Ascending aorta (tissue), 2 donors: Measurements from ENCODE around the gene ANKRD23. TPM values are rescaled to one million over a fixed set of nuclear protein-coding genes. Genes with fewer than 3 reads are reported as not detected.
A peak's percentile ranks its signal among the peaks of the same experiment; 100 is the strongest.
"Not testable (repeated sequence)": the region's sequence is repeated elsewhere in the genome, so short reads cannot be mapped to it uniquely, and the experiment has no call there.

Experiments
- DNase-seq, 2 donors: peaks; one replicate each; pipeline ENCODE4 v3.0.0-alpha.2; 2019; ENCODE audit warnings: low spot score in 2 of 2
- H3K27ac ChIP-seq, 2 donors: fragments of 200-600 bp; sonication (generic); one replicate each; pipeline ENCODE4 v1.5.1; 2016 to 2017; ENCODE audit warnings: mild to moderate bottlenecking in 1 of 2
- H3K27me3 ChIP-seq: fragments of 200-600 bp; sonication (generic); one replicate; pipeline ENCODE4 v1.5.1; 2017
- H3K36me3 ChIP-seq, 2 donors: fragments of 200-600 bp; sonication (generic); one replicate each; pipeline ENCODE4 v1.5.1; 2016
- H3K4me1 ChIP-seq, 2 donors: fragments of 200-600 bp; sonication (generic); one replicate each; pipeline ENCODE4 v1.5.1; 2016 to 2017; ENCODE audit warnings: mild to moderate bottlenecking in 1 of 2
- H3K4me3 ChIP-seq, 2 donors: fragments of 200-600 bp; sonication (generic); one replicate each; pipeline ENCODE4 v1.5.1; 2016 to 2017; ENCODE audit warnings: mild to moderate bottlenecking in 1 of 2
- H3K9me3 ChIP-seq, 2 donors: fragments of 200-600 bp; sonication (generic); one replicate each; pipeline ENCODE4 v1.5.1; 2016
- intact Hi-C: fragments of 100-400 bp; cut with DNase I; formaldehyde crosslinking; loops from one replicate; pipeline ENCODE4 v1.15.1; 2023
- total RNA-seq: library from RNA; depleted of rRNA; stranded (reverse); fragments of >200 nt; gene quantifications from one replicate; pipeline ENCODE4 v1.1.0, GENCODE V29; 2016
- TF ChIP-seq, protein P1 (sequence below), 3 experiments: fragments of 200-600 bp in 2 of 3; fragments of 450-650 bp in 1 of 3; sonication (generic) in 2 of 3; IDR thresholded peaks; one replicate each; pipeline ENCODE4 v1.5.1; 2016 to 2019; ENCODE audit warnings: antibody characterized with exemption in 3 of 3, mild to moderate bottlenecking in 1 of 3, moderate library complexity in 1 of 3

The ANKRD23 gene
- total RNA-seq, 1 donor from 2014 or later = 4.0 TPM

DNA sequence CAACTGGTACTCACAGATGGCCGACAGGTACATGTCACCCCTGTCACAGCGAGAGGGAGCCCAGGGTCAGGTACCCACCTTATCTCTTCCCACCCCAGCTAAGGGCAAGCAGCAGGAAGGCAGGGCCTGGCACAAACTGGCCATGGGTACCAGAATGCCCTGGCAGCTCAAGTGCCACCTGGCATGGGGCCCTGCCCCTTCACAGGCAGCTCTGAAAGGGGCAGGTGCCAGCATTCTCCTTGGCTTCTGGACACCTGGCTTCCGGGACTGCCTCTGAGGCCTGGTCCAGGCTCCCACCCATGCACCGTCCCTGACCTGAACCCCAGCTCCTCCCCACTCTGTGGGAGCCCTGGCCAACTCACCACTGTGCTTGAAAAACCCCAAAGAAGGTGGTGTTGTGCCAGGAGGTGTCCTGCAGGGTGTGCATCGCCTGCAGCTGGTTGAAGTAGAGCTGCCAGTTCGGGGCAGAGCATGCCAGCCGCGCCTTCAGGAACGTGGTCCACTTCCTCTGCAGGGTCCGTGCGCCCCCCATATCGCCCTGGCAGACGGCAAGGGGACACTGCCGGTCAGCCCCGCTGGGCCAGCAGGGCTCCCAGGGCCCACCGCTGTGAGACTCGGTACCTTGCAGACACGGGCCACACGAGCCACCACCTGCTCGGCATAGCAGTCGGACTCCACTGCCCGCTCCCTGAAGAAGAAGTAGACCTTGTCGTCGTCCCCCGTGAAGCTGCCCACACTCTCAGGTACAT, 20.7 kb upstream of the ANKRD23 start:
- Histone ChIP-seq H3K4me1 (peaks cover 16 to 25% of the 10 kb centered on the region in 2 donors), H3K36me3 (peaks cover 71 to 72% of the 10 kb centered on the region in 2 donors), H3K27me3 (no peaks in the 10 kb centered on the region), H3K4me3 (no peak overlapping the region), H3K27ac (no peak overlapping the region), H3K9me3 (no peaks in the 10 kb centered on the region)
- TF ChIP-seq, protein P1, sequence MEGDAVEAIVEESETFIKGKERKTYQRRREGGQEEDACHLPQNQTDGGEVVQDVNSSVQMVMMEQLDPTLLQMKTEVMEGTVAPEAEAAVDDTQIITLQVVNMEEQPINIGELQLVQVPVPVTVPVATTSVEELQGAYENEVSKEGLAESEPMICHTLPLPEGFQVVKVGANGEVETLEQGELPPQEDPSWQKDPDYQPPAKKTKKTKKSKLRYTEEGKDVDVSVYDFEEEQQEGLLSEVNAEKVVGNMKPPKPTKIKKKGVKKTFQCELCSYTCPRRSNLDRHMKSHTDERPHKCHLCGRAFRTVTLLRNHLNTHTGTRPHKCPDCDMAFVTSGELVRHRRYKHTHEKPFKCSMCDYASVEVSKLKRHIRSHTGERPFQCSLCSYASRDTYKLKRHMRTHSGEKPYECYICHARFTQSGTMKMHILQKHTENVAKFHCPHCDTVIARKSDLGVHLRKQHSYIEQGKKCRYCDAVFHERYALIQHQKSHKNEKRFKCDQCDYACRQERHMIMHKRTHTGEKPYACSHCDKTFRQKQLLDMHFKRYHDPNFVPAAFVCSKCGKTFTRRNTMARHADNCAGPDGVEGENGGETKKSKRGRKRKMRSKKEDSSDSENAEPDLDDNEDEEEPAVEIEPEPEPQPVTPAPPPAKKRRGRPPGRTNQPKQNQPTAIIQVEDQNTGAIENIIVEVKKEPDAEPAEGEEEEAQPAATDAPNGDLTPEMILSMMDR (IDR thresholded peaks at IDR 0.05) = no peak
- no peak for DNase-seq
- intact Hi-C loops = loop anchor here (5.0 to 10.0 kb wide), 2 partner anchors 230 to 248 kb away; partner anchors contain the start of genes ANKRD36 and FAHD2B

DNA sequence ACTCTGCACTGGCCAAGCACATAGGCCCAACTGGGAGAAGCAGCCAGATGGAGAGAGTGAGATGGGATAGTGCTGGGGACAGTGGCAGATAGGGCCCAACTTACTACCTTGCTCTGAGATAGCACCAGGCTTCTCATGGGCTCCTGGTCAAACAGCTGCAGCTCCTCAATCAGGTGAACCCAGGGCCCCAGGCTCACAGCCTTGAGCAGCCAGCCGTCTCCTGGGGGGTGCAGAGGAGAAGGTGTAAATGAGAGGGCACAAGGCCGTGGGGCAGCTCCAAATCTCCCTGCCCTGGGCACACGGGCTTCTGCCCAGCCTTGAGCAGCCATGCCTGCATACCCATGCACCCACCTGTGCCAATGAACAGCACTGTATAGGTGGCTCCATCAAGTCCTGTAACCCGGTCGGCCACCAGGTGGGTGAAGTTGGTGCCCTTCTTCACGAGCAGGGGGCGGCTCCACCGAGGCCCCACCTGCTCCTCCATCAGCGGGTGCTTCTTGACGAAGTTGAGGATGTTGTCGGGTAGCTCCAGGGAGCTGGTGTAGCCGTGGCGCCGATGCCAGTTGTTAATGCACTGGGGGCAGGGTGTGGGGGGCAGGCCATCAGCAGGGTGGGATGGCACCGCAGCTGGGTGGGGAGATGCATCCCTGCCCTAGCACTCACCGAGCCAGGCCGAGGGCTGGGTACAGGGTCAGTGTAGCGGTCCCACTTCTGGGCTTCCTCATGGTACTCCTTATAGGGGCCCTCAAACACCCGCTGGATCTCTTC, 19.9 kb upstream of the ANKRD23 start:
- Histone ChIP-seq H3K9me3 (no peaks in the 10 kb centered on the region), H3K36me3 (peaks cover 71 to 72% of the 10 kb centered on the region in 2 donors), H3K4me1 (peaks cover 16 to 33% of the 10 kb centered on the region in 2 donors), H3K4me3 (no peak overlapping the region), H3K27ac (no peak overlapping the region), H3K27me3 (no peaks in the 10 kb centered on the region)
- no peak for DNase-seq
- intact Hi-C loops = loop anchor here (10.0 kb wide), 1 partner anchor 231 kb away; the partner anchor contains the start of gene FAHD2B
- TF ChIP-seq, protein P1 (IDR thresholded peaks at IDR 0.05) = no peak

DNA sequence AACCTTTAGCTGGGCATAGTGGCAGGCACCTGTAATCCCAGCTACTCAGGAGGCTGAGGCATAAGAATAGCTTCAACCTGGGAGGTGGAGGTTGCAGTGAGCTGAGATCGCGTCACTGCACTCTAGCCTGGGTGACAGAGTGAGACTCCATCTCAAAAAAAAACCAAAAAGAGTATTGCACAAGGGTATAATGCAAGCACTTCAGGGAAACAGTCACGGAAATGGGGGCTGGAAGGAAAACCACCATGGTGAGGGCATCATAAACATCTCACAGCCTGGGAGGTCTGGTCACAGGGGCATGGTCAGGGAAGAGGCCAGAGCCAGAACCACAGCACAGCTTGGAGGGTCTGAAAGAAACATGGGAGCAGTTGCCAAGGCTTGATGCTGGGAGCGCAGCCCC, 19.2 kb upstream of the ANKRD23 start:
- H3K9me3 ChIP-seq, H3K4me3 ChIP-seq, H3K27ac ChIP-seq, H3K27me3 ChIP-seq, DNase-seq: not testable (repeated sequence)
- Histone ChIP-seq H3K4me1 (peaks cover 14 to 34% of the 10 kb centered on the region in 2 donors), H3K36me3 (peaks cover 71 to 72% of the 10 kb centered on the region in 2 donors)
- intact Hi-C loops = loop anchor here (10.0 kb wide), 1 partner anchor 232 kb away; the partner anchor contains the start of gene FAHD2B

DNA sequence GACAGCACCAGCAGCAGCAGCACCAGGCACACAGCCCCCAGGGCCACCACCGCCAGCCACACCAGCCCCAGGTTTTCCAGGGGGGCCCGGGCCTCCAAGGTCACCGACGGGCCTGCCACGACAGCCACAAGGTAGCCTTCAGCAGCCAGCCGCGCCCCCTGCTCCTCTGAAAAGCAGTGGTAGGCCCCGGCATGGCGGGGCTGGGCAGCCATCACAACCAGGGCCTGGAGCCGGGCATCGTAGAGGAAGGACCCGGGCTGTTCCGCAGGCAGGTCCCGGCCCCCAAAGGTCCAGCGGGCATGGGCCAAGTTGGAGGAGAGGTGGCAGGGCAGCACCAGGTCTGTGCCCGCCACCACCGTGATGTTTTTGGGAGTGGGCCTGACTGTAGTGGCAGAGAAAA, 17.3 kb upstream of the ANKRD23 start:
- intact Hi-C loops = loop anchor here (10.0 kb wide), 1 partner anchor 234 kb away; the partner anchor contains the start of gene FAHD2B
- Histone ChIP-seq H3K9me3 (no peaks in the 10 kb centered on the region), H3K27ac (peak overlapping the region in 1 of 2 donors; percentile 11), H3K4me1 (peaks cover 3 to 23% of the 10 kb centered on the region in 2 donors), H3K36me3 (peaks cover 57 to 59% of the 10 kb centered on the region in 2 donors), H3K4me3 (no peak overlapping the region), H3K27me3 (no peaks in the 10 kb centered on the region)
- DNase-seq = no peak
- TF ChIP-seq, protein P1 (IDR thresholded peaks at IDR 0.05) = no peak

DNA sequence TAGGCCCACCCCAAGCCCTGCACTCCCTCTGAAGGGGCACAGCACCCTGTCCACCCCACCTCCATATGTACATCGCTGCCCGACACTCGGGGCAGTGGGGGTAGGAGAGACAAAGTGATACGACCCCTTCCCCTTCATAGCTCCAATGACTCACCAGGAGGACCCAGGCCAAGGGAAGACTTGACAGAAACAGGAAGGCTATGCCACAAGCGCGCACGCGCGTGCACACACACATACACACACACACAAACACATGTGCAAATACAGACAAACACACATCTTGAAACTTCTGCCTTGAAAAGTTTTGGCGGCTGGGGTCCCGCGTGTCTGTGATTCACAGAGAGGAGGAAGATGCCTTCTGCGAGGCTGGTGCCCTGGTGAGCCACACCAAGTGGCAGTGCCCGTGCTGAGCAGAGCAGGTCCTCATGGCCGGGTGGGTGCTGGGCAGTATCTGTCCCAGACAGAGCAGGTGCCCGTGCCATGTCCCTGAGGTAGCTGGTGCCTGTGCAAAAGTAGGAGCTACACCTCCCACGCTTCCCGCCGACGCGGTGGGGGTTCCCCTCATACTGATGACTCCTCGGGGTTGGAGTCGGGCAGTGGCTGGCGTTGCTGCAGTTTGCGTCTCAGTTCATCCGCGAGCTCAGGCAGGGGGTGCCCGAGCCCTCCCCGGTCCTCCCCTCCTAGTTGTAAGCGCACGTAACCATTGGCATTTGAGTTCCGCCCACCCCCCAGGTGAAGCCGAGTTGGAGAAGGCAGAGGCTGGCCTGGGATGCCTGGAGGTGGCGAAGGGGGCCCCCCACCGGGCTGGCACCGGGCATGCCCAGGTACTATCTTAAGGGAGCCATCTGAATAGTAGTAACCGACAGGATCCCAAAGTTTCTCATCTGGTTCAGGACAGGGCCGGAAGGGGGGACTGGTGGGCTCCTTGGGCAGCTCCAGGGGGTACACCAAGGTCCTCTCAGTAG, 16.5 kb upstream of the ANKRD23 start:
- intact Hi-C loops = loop anchor here (10.0 kb wide), 1 partner anchor 234 kb away; the partner anchor contains the start of gene FAHD2B
- Histone ChIP-seq H3K4me3 (no peak overlapping the region), H3K9me3 (no peaks in the 10 kb centered on the region), H3K36me3 (peaks cover 50 to 51% of the 10 kb centered on the region in 2 donors), H3K27me3 (no peaks in the 10 kb centered on the region), H3K27ac (peak overlapping the region; percentile 73 to 78), H3K4me1 (peaks cover 3 to 22% of the 10 kb centered on the region in 2 donors)
- no peak for DNase-seq
- TF ChIP-seq, protein P1 (IDR thresholded peaks at IDR 0.05) = no peak
